Measurements from ENCODE around the gene TDRD9.
"Not testable (repeated sequence)": the region's sequence is repeated elsewhere in the genome, so short reads cannot be mapped to it uniquely, and the experiment has no call there.

The TDRD9 gene, protein sequence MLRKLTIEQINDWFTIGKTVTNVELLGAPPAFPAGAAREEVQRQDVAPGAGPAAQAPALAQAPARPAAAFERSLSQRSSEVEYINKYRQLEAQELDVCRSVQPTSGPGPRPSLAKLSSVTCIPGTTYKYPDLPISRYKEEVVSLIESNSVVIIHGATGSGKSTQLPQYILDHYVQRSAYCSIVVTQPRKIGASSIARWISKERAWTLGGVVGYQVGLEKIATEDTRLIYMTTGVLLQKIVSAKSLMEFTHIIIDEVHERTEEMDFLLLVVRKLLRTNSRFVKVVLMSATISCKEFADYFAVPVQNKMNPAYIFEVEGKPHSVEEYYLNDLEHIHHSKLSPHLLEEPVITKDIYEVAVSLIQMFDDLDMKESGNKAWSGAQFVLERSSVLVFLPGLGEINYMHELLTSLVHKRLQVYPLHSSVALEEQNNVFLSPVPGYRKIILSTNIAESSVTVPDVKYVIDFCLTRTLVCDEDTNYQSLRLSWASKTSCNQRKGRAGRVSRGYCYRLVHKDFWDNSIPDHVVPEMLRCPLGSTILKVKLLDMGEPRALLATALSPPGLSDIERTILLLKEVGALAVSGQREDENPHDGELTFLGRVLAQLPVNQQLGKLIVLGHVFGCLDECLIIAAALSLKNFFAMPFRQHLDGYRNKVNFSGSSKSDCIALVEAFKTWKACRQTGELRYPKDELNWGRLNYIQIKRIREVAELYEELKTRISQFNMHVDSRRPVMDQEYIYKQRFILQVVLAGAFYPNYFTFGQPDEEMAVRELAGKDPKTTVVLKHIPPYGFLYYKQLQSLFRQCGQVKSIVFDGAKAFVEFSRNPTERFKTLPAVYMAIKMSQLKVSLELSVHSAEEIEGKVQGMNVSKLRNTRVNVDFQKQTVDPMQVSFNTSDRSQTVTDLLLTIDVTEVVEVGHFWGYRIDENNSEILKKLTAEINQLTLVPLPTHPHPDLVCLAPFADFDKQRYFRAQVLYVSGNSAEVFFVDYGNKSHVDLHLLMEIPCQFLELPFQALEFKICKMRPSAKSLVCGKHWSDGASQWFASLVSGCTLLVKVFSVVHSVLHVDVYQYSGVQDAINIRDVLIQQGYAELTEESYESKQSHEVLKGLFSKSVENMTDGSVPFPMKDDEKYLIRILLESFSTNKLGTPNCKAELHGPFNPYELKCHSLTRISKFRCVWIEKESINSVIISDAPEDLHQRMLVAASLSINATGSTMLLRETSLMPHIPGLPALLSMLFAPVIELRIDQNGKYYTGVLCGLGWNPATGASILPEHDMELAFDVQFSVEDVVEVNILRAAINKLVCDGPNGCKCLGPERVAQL (N-terminal part only)

GRCh38 chr14:103928011-103928890 lies at the start of gene TDRD9:
Gene TDRD9 (plus strand): TSS chr14:103928456. CDS start chr14:103928510, 54 bp downstream.
- DNase-seq: no peak

DNA sequence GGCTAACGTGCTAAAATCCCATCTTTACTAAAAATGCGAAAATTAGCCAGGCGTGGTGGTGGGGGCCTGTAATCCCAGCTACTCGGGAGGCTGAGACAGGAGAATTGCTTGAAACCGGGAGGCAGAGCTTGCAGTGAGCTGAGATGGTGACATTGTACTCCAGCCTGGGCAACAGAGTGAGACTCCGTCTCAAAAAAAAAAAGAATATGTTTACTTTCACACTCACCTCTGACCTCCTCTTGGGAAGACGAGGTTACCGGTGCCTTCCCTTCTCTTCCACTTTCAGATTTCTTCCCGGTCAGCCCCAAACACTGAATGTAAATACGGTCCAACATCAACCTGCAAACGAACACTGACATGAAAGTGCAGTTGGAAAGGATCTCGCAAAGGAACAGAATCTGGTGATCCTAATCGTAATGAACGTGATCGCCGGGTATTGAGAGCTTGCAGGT lies 49.1 kb upstream of the TDRD9 start:
- no peak for DNase-seq

DNA sequence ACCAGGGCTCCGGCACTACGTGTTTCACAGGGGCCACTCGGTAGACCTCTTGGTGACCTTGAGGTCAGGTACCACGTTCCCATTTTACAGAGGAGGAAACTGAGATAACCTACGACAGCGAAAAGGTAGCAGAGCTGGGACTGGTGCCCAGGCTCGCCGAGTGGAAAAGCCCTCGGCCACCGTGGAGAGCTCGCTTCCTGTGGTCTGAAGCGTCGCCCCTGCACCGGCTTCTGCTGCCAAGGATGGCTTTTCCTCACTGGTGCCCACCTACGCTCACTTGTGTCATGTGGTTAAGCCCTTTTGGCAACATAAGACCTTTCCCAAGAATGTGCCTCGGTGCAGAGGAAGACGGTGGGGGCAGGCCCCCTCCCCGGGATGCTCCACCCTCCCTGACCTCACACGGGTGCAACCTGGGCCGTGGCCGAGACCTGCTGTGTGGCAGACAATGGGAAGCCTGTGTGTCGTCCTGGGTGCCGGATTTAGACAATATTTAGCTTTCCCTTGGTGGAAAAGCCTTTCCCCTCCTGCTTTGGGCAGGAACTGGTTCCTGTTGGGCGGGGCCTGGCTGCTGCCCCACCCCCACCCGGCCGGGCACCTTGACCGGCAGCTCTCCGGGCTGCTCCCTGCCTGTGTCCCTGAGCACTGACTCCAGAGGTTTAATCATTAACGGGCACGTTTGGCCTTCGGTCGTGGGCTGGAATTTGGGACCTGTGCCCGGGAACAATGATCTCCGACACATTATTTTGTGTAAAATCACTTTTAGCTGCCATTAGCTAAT lies 48.5 kb upstream of the TDRD9 start:
- no peak for DNase-seq

- no peak for DNase-seq
Measured at GRCh38 chr14:103880348-103881267, 47.6 kb upstream of the TDRD9 start.

GRCh38 chr14:103881268-103882201 lies 46.7 kb upstream of the TDRD9 start:
- DNase-seq: no peak

GRCh38 chr14:103882503-103883262 lies 45.6 kb upstream of the TDRD9 start:
- no peak for DNase-seq

- no peak for DNase-seq
Measured at GRCh38 chr14:103883263-103883523, 45.1 kb upstream of the TDRD9 start.

DNA sequence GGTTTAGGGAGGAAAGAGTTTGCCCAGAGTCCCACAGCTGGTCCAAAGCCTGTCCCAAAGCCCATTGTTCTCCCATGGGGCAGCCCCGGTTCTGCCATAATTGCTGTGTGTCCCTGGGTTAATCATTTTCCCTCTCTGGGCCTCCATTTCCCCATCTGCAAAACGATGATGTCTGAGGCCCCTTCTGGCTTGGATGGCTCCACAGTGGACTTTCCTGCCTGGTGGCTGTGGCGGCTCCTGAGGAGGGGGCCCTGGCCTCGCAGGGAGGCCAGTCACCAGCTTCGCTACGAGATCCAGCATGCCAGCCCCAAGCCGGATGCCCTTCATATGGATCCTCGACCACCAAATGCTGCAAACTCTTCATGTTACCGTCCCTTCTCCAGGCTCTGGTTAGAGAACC lies 43.4 kb upstream of the TDRD9 start:
- DNase-seq: no peak

- DNase-seq: no peak
Measured at GRCh38 chr14:103885509-103885932, 42.7 kb upstream of the TDRD9 start.

DNA sequence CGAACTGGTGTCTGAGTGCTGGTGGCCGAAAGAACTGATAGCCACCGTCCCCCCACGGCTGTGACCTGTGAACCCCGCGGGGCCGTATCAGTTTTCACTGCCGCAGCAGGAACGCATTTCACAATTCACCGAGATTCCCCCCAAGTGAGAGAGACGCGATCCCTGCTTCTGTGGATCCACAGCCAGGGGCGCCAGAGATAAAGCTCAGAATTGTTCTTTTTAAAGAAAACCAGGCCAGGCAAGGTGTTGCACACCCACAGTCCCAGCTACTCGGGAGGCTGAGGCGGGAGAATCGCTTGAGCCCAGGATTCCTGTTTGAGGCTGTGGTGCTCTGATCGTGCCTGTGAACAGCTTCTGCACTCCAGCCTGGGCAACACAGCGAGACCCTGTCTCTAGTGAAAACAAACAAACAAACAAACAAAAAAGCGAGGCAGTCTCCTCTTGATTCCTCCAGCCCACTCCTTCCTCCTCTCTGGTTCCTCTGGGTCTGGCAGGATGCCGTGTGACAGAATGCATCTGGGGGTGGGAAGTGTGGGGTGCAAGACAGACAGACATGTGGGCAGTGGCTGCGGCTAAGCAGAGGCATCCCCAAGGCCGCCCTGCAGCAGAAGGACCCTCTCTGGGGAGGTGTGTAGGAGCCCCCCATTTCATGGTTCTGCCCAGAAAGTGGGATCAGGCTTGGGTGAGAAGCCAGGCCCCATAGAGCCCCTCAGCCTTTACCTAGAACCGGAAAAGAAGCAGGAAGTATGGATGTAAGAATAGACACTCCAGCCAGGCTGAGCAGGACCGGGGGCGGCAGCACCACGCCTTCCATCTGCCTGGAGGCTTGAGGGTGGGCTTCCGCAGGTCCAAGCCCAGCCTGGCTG lies 41.7 kb upstream of the TDRD9 start:
- no peak for DNase-seq

DNA sequence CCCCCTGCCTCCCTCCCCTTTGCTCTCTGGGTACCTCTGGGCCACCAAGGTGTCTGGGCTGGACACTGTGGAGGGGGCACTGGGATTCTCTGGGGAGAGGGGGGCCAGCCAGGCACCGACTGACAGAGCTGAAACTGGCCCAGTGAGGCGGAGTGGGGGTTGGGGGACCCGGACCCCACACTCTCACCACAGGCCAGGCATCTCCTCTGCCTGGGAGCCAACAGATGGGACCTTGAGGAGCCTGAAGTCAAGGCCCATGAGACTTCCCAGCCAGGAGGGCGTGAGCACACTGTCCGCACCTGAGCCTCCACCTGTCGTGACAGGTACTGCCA lies 41.1 kb upstream of the TDRD9 start:
- no peak for DNase-seq

GRCh38 chr14:103887557-103888115 lies 40.6 kb upstream of the TDRD9 start:
- DNase-seq: no peak

DNA sequence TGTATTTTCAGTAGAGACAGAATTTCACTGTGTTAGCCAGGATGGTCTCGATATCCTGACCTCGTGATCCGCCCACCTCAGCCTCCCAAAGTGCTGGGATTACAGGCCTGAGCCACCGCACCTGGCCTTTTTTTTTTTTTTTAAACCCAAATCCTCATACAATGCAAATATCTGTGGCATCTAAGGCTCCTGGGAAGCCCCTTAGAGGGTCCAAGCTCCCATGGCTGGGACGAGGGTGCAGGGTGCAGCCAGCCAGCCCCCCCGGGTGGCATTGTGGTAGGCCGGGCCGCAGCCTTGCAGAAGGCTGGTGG lies 39.3 kb upstream of the TDRD9 start:
- not testable (repeated sequence) for DNase-seq

DNA sequence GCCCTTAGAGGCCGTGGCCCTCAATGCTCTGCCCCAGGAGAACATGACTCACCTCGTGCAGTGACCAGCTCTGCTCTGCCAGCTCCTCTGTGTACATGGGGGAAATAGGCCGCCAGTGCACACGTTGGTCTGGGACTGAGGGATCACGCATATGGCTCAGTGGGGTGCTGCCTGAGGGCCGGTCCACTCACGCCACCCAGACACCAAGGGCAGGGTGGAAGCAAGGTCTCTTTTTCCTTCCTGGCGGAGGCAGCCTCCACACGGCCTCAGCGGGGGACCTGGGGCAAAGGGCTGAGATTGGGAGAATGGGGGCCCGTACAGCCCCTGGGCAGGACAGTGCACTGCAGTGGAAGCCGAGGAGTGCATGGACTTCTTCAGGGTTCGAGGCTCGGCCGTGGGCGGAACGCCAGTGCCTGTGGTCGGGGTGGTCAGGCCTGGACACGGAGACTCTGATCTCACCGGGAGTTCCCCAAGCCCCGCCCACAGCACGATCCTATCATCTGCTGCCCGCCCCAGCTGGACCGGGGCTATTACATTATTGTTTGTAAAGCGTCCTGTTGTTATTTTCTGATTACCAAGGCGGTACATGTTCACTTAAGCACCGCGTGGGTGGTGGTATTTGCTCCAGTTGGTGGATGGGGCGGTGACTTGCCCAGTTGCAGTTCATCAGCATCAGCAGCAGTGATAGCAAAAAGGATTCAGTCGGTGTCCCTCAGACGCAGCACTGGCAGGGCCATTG lies 38.8 kb upstream of the TDRD9 start:
- no peak for DNase-seq

GRCh38 chr14:103890052-103890371 lies 38.2 kb upstream of the TDRD9 start:
- DNase-seq: no peak

- DNase-seq: no peak
Measured at GRCh38 chr14:103890821-103891666, 37.2 kb upstream of the TDRD9 start.

All from activated CD4-positive, CD25-positive, alpha-beta regulatory T cell (primary cell).